Type B pancreatic cell (in vitro differentiated cells): ENCODE measurements around the gene HSPA4. TPM values are rescaled to one million over a fixed set of nuclear protein-coding genes. Genes with fewer than 3 reads are reported as not detected.

ENCODE experiments used
- DNase-seq: peaks from one replicate; pipeline ENCODE4 v3.0.0; 2021; ENCODE audit warnings: mixed read lengths; ENCODE audit not compliant: unreplicated experiment; ENCODE audit errors: extremely low spot score
- H3K27ac Mint-ChIP-seq: 2 replicates; pipeline ENCODE4 v1.8.0; 2021; ENCODE audit warnings: mild to moderate bottlenecking, mixed read lengths
- H3K27me3 Mint-ChIP-seq: 2 replicates; pipeline ENCODE4 v1.8.0; 2021; ENCODE audit warnings: mixed read lengths
- H3K36me3 Mint-ChIP-seq: 2 replicates; pipeline ENCODE4 v1.8.0; 2021; ENCODE audit warnings: mixed read lengths
- H3K4me1 Mint-ChIP-seq: one replicate; pipeline ENCODE4 v1.8.0; 2021; ENCODE audit warnings: mixed read lengths; ENCODE audit not compliant: unreplicated experiment
- H3K4me3 Mint-ChIP-seq: 2 replicates; pipeline ENCODE4 v1.8.0; 2021; ENCODE audit warnings: mild to moderate bottlenecking, mixed read lengths
- H3K9me3 Mint-ChIP-seq: 2 replicates; pipeline ENCODE4 v1.8.0; 2021; ENCODE audit warnings: mixed read lengths
- CTCF ChIP-seq: fragments of 200-600 bp; sonication (generic); conservative IDR thresholded peaks from 2 replicates; pipeline ENCODE4 v1.5.0; 2021; ENCODE audit warnings: antibody characterized with exemption, mild to moderate bottlenecking
- total RNA-seq: library from RNA; stranded (reverse); gene quantifications from 2 replicates; pipeline ENCODE4 v1.2.1, GENCODE V29; 2021; ENCODE audit warnings: low replicate concordance

The HSPA4 gene
- total RNA-seq, 1 donor from 2014 or later: 134 TPM

GRCh38 chr5:133108481-133108921 lies 56.7 kb downstream of the HSPA4 start:
- no peak for TF ChIP-seq CTCF
- peaks cover 5% of the 10 kb centered on the region for H3K27me3 Mint-ChIP-seq
- no peak overlapping the region for H3K4me3 Mint-ChIP-seq
- no peak overlapping the region for H3K27ac Mint-ChIP-seq
- H3K36me3 Mint-ChIP-seq: peaks cover 16% of the 10 kb centered on the region
- peaks cover 6% of the 10 kb centered on the region for H3K4me1 Mint-ChIP-seq
- H3K9me3 Mint-ChIP-seq: no peaks in the 10 kb centered on the region
- DNase-seq: no peak

- no peaks in the 10 kb centered on the region for H3K9me3 Mint-ChIP-seq
- H3K4me3 Mint-ChIP-seq: no peak overlapping the region
- peaks cover 6% of the 10 kb centered on the region for H3K4me1 Mint-ChIP-seq
- no peak overlapping the region for H3K27ac Mint-ChIP-seq
- H3K36me3 Mint-ChIP-seq: peaks cover 13% of the 10 kb centered on the region
- peaks cover 5% of the 10 kb centered on the region for H3K27me3 Mint-ChIP-seq
- TF ChIP-seq CTCF: no peak
- no peak for DNase-seq
Observed at GRCh38 chr5:133109655-133110483, 58.1 kb downstream of the HSPA4 start.

- Mint-ChIP-seq H3K9me3 (no peaks in the 10 kb centered on the region), H3K27me3 (peaks cover 5% of the 10 kb centered on the region), H3K27ac (no peak overlapping the region), H3K4me3 (no peak overlapping the region), H3K36me3 (peaks cover 10% of the 10 kb centered on the region), H3K4me1 (peaks cover 6% of the 10 kb centered on the region)
- no peak for DNase-seq
- TF ChIP-seq CTCF: no peak
Observed at GRCh38 chr5:133110709-133111108, 58.9 kb downstream of the HSPA4 start.

GRCh38 chr5:133111299-133111698 lies 59.5 kb downstream of the HSPA4 start:
- Mint-ChIP-seq H3K4me1 (peaks cover 6% of the 10 kb centered on the region), H3K27ac (peak overlapping the region; percentile 16)
- peak; percentile 97 for TF ChIP-seq CTCF

GRCh38 chr5:133112026-133112660 lies 60.3 kb downstream of the HSPA4 start:
- TF ChIP-seq CTCF: no peak
- no peak for DNase-seq
- Mint-ChIP-seq H3K27ac (no peak overlapping the region), H3K27me3 (peaks cover 5% of the 10 kb centered on the region), H3K9me3 (no peaks in the 10 kb centered on the region), H3K36me3 (peaks cover 2% of the 10 kb centered on the region), H3K4me1 (peaks cover 6% of the 10 kb centered on the region), H3K4me3 (no peak overlapping the region)

More at GRCh38 chr5:133111299-133111698, 59.5 kb downstream of the HSPA4 start:
- peaks cover 9% of the 10 kb centered on the region for H3K36me3 Mint-ChIP-seq
- DNase-seq: peak; percentile 87
- H3K27me3 Mint-ChIP-seq: peaks cover 5% of the 10 kb centered on the region
- H3K4me3 Mint-ChIP-seq: no peak overlapping the region
- no peaks in the 10 kb centered on the region for H3K9me3 Mint-ChIP-seq
